Body of pancreas (tissue), 4 donors: ENCODE measurements around the gene PHGDH. TPM values are rescaled to one million over a fixed set of nuclear protein-coding genes. Genes with fewer than 3 reads are reported as not detected.

ENCODE experiments used
- ATAC-seq: fragments of 150-250 bp; one replicate; pipeline ENCODE4 v1.9.1; 2016
- DNase-seq, 4 donors: peaks; one replicate each; pipeline ENCODE4 v3.0.0-alpha.2; 2019
- H3K27ac ChIP-seq, 4 donors: fragments of 200-600 bp; sonication (generic); 1 replicate in 3 of 4; 2 replicates in 1 of 4; pipeline versions ENCODE4 v1.5.1 to v1.6.1; 2016 to 2019; ENCODE audit warnings: mild to moderate bottlenecking in 1 of 4, mixed read lengths in 1 of 4, moderate library complexity in 1 of 4
- H3K27me3 ChIP-seq, 2 donors: fragments of 200-600 bp; sonication (generic); one replicate each; pipeline ENCODE4 v1.6.0; 2016; ENCODE audit warnings: mild to moderate bottlenecking in 1 of 2
- H3K36me3 ChIP-seq, 2 donors: fragments of 200-600 bp; sonication (generic); replicated peaks in 1 of 2; 2 replicates each; pipeline ENCODE4 v1.5.1; 2016; ENCODE audit warnings: low read depth in 2 of 2; ENCODE audit not compliant: insufficient read depth in 1 of 2
- H3K4me1 ChIP-seq: fragments of 200-600 bp; sonication (generic); one replicate; pipeline ENCODE4 v1.6.0; 2016
- H3K4me3 ChIP-seq, 2 donors: fragments of 200-600 bp; sonication (generic); 1 replicate in 1 of 2; 2 replicates in 1 of 2; pipeline ENCODE4 v1.5.1; 2016 to 2019
- H3K9me3 ChIP-seq, 3 donors: fragments of 200-600 bp; sonication (generic); 1 replicate in 2 of 3; 2 replicates in 1 of 3; pipeline ENCODE4 v1.5.1; 2016
- CTCF ChIP-seq, 7 experiments: fragments of 450-650 bp in 4 of 7; fragments of 200-600 bp in 3 of 7; sonication (generic) in 3 of 7; IDR thresholded peaks; one replicate each; pipeline ENCODE4 v1.5.1; 2016 to 2019; ENCODE audit warnings: antibody characterized with exemption in 7 of 7
- POLR2A ChIP-seq, 3 donors: fragments of 450-650 bp; IDR thresholded peaks; one replicate each; pipeline ENCODE4 v1.6.1; 2016; ENCODE audit warnings: antibody characterized with exemption in 3 of 3, mild to moderate bottlenecking in 2 of 3
- WGBS, 2 donors: methylation state at CpG; one replicate each; pipeline ENCODE4 v1.1.5; 2017; 5-methylcytosine and 5-hydroxymethylcytosine counted together
- intact Hi-C: fragments of 100-400 bp; cut with DNase I; formaldehyde crosslinking; loops from one replicate; pipeline ENCODE4 v1.15.1; 2023
- total RNA-seq, 2 donors: library from RNA; depleted of rRNA; stranded (reverse); fragments of >200 nt; gene quantifications; one replicate each; pipeline ENCODE4 v1.1.0, GENCODE V29; 2016

PHGDH gene
- total RNA-seq, 2 donors from 2014 or later, result 75.5 to 101 TPM

GRCh38 chr1:119682141-119682540 lies 29.6 kb upstream of the PHGDH start:
- intact Hi-C loops, result no loop called here
- Histone ChIP-seq H3K9me3 (no peaks in the 10 kb centered on the region), H3K4me1 (peaks cover 9% of the 10 kb centered on the region), H3K27me3 (no peaks in the 10 kb centered on the region), H3K27ac (no peak overlapping the region), H3K4me3 (no peak overlapping the region), H3K36me3 (no peaks in the 10 kb centered on the region)
- no peak for TF ChIP-seq CTCF (IDR thresholded peaks at IDR 0.05)
- no peak for TF ChIP-seq POLR2A (IDR thresholded peaks at IDR 0.05)
- DNase-seq, result no peak
- ATAC-seq, result no peak

GRCh38 chr1:119683893-119684292 lies 27.8 kb upstream of the PHGDH start:
- Histone ChIP-seq H3K27me3 (no peaks in the 10 kb centered on the region), H3K27ac (no peak overlapping the region), H3K36me3 (no peaks in the 10 kb centered on the region), H3K4me1 (peaks cover 18% of the 10 kb centered on the region), H3K4me3 (no peak overlapping the region), H3K9me3 (no peaks in the 10 kb centered on the region)
- TF ChIP-seq POLR2A (IDR thresholded peaks at IDR 0.05) (no peak), CTCF (IDR thresholded peaks at IDR 0.05) (no peak)
- ATAC-seq, result no peak
- 90 to 97% methylated on average over 1 of the region's 1 CpG for WGBS, 2 donors
- DNase-seq, result no peak
- intact Hi-C loops, result no loop called here

- Histone ChIP-seq H3K27me3 (no peaks in the 10 kb centered on the region), H3K9me3 (no peaks in the 10 kb centered on the region), H3K27ac (peak overlapping the region; percentile 7 to 66 (median 53)), H3K36me3 (no peaks in the 10 kb centered on the region), H3K4me1 (peaks cover 18% of the 10 kb centered on the region), H3K4me3 (no peak overlapping the region)
- DNase-seq, result peak; percentile 23 to 66 (median 63)
- no peak for TF ChIP-seq CTCF (IDR thresholded peaks at IDR 0.05)
- TF ChIP-seq POLR2A (IDR thresholded peaks at IDR 0.05), result no peak
- intact Hi-C loops, result no loop called here
- ATAC-seq, result peak; percentile 88
- WGBS, 2 donors, result 38 to 53% methylated on average over 3 of the region's 3 CpGs
These were observed 25.1 kb upstream of the PHGDH start for GRCh38 chr1:119686661-119687060.

- Histone ChIP-seq H3K27me3 (no peaks in the 10 kb centered on the region), H3K27ac (peak overlapping the region in 3 of 4 donors; percentile 49 to 66 (median 53)), H3K4me3 (no peak overlapping the region), H3K36me3 (no peaks in the 10 kb centered on the region), H3K9me3 (no peaks in the 10 kb centered on the region), H3K4me1 (peaks cover 18% of the 10 kb centered on the region)
- DNase-seq (no peak), ATAC-seq (no peak)
- WGBS, 2 donors, result 39 to 46% methylated on average over 2 of the region's 2 CpGs
- TF ChIP-seq POLR2A (IDR thresholded peaks at IDR 0.05) (no peak), CTCF (IDR thresholded peaks at IDR 0.05) (no peak)
- intact Hi-C loops, result no loop called here
These were observed 24.2 kb upstream of the PHGDH start for GRCh38 chr1:119687434-119688079.

GRCh38 chr1:119688810-119689209 lies 22.9 kb upstream of the PHGDH start:
- no peaks in the 10 kb centered on the region for H3K9me3 ChIP-seq
- H3K4me1 ChIP-seq, result peaks cover 18% of the 10 kb centered on the region
- H3K4me3 ChIP-seq, result no peak overlapping the region
- no peaks in the 10 kb centered on the region for H3K27me3 ChIP-seq
- no peak overlapping the region for H3K27ac ChIP-seq
- intact Hi-C loops, result no loop called here
- no peak for TF ChIP-seq CTCF (IDR thresholded peaks at IDR 0.05)
- no peak for TF ChIP-seq POLR2A (IDR thresholded peaks at IDR 0.05)
- DNase-seq (no peak), ATAC-seq (no peak)
- H3K36me3 ChIP-seq, result no peaks in the 10 kb centered on the region
